ENCODE measurements around the gene ARMC9.

Gene ARMC9

GRCh38 chr2:231364961-231365810 lies 166.8 kb downstream of the ARMC9 start:
- no peak for DNase-seq (ENCODE audit: extremely low spot score)
- CTCF ChIA-PET: interaction anchor here (1.0 kb wide), 2 partner anchors 7 to 13 kb away, joined by 3 read pairs; no protein-coding TSS in a partner anchor
- POLR2A ChIA-PET: no interaction called here
- no peak for TF ChIP-seq CTCF (IDR thresholded peaks at IDR 0.05; ENCODE audit: control extremely low read depth, extremely low read depth, low read depth, missing control alignments)

GRCh38 chr2:231367178-231367577 lies 168.7 kb downstream of the ARMC9 start:
- no peak for DNase-seq (ENCODE audit: extremely low spot score)
- no peak for TF ChIP-seq CTCF (IDR thresholded peaks at IDR 0.05; ENCODE audit: control extremely low read depth, extremely low read depth, low read depth, missing control alignments)
- CTCF ChIA-PET: interaction anchor here (0.8 to 2.0 kb wide), 2 partner anchors 10 to 71 kb away, joined by 3 to 7 read pairs; no protein-coding TSS in a partner anchor
- POLR2A ChIA-PET: no interaction called here

DNA sequence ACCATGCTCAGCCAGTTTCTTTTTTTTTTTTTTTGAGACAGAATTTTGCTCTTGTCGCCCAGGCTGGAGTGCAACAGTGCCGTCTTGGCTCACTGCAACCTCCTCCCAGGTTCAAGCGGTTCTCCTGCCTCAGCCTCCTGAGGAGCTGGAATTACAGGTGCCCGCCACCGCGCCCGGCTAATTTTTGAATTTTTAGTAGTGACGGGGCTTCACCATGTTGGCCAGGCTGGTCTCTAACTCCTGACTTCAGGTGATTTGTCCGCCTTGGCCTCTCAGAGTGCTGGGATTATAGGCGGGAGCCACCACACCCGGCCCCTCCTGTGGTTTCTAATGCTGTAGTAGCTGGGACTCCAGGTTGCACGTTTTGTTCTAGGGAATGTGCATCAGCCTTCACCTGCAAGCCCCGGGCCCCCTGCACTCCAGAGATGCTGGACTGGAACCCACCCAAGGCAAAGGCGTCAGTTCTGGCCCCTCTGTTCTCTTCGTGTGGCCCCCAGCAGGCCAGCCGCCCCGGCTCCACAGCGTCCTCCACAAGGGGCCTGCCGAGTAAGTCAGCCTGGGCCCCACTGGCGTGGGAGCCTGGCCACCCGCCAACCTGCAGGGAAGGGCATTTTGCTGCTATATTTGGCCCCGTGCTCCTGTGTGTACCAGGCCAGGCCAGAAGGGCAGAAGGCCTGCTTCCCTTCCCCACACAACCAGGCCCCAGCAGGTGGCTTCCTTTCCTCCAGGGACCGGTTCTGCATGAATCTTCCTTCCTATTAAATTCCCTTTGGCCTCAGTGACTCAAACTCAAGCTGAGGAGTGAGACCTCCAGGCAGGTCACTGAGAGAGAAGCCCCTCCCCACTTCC lies 171.4 kb downstream of the ARMC9 start:
- CTCF ChIA-PET: interaction anchor here (2.2 kb wide), 1 partner anchor 8 kb away, joined by 9 read pairs; no protein-coding TSS in a partner anchor
- DNase-seq (ENCODE audit: extremely low spot score): no peak
- POLR2A ChIA-PET: no interaction called here
- no peak for TF ChIP-seq CTCF (IDR thresholded peaks at IDR 0.05; ENCODE audit: control extremely low read depth, extremely low read depth, low read depth, missing control alignments)

DNA sequence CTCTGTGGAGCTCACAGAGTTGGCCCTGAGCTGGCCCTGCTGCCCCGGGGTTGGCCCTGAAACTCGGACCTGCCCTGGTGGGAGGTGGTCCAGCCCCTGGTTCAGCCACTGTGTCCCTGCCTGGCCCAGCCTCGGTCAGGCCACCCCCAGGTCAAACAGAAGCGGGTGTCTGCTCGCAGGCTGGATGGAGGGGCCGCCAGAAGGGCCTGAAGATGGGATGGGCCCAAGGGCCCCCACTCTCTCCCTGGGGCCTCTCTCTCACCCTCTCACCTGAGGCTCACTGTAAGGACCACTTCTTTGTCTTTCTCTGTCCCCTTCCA lies 172.0 kb downstream of the ARMC9 start:
- CTCF ChIA-PET: interaction anchor here (2.2 kb wide), 1 partner anchor 8 kb away, joined by 9 read pairs; no protein-coding TSS in a partner anchor
- DNase-seq (ENCODE audit: extremely low spot score): no peak
- POLR2A ChIA-PET: no interaction called here
- no peak for TF ChIP-seq CTCF (IDR thresholded peaks at IDR 0.05; ENCODE audit: control extremely low read depth, extremely low read depth, low read depth, missing control alignments)

- DNase-seq (ENCODE audit: extremely low spot score): no peak
- ChIA-PET CTCF (interaction anchor here (2.2 kb wide), 1 partner anchor 9 kb away, joined by 9 read pairs; no protein-coding TSS in a partner anchor), POLR2A (no interaction called here)
- no peak for TF ChIP-seq CTCF (IDR thresholded peaks at IDR 0.05; ENCODE audit: control extremely low read depth, extremely low read depth, low read depth, missing control alignments)
These were observed 172.5 kb downstream of the ARMC9 start for GRCh38 chr2:231370749-231371429.

Measured in GM10248 (cell line).